22Rv1 (cell line): ENCODE results near the gene IQCM.

Source experiments
- CTCF ChIP-seq: fragments of 450-650 bp; IDR thresholded peaks from 2 replicates; pipeline ENCODE4 v1.5.1; 2017; ENCODE audit warnings: mild to moderate bottlenecking
- ZFX ChIP-seq: fragments of 450-650 bp; IDR thresholded peaks from 2 replicates; pipeline ENCODE4 v1.6.1; 2017; ENCODE audit warnings: antibody characterized with exemption, borderline replicate concordance

- no peak for TF ChIP-seq CTCF
- TF ChIP-seq ZFX, result no peak
Measured at GRCh38 chr4:149349541-149349940, 466.1 kb downstream of the IQCM start.
